BE2C (cell line): ENCODE measurements around the gene CACNG8.
A peak's percentile ranks its signal among the peaks of the same experiment; 100 is the strongest.
"Not testable (repeated sequence)": the region's sequence is repeated elsewhere in the genome, so short reads cannot be mapped to it uniquely, and the experiment has no call there.

Experiments used
- DNase-seq: peaks from one replicate; pipeline ENCODE4 v3.0.0-alpha.2; 2020
- H3K27me3 ChIP-seq: fragments of 250-450 bp; sonication (Bioruptor Pico); 2 replicates; pipeline ENCODE4 v1.5.1; 2020; ENCODE audit warnings: mild to moderate bottlenecking
- H3K36me3 ChIP-seq: fragments of 250-450 bp; sonication (Bioruptor Pico); 2 replicates; pipeline ENCODE4 v1.5.1; 2020; ENCODE audit warnings: mild to moderate bottlenecking
- H3K4me1 ChIP-seq: fragments of 250-450 bp; sonication (Bioruptor Pico); 2 replicates; pipeline ENCODE4 v1.5.1; 2020
- H3K4me3 ChIP-seq: 2 replicates; pipeline ENCODE4 v1.5.1; 2011; ENCODE audit warnings: low read depth, low read length
- H3K9me3 ChIP-seq: fragments of 250-450 bp; sonication (Bioruptor Pico); 2 replicates; pipeline ENCODE4 v1.5.1; 2020
- TF ChIP-seq, protein P1 (sequence below): IDR thresholded peaks from 2 replicates; pipeline ENCODE4 v1.5.1; 2012; ENCODE audit warnings: mild to moderate bottlenecking, low read depth, low read length

Gene CACNG8

DNA sequence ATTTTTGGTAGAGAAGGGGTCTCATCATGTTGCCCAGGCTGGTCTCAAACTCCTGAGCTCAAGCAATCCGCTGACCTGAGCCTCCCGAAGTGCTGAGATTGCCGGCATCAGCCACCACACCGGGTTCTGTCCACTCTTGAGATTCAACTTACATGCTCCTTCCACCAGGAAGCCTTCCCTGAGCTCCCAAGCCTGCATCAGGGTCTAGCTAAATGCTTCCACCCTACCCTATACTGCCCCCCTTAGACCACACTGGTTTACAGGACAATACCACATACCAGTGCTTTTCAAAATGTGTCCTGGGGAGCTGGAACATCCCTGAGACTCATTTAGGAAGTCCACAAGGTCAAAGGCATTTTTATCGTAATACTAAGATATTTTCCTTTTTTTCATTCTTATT lies 15.1 kb upstream of the CACNG8 start:
- DNase-seq, result no peak
- TF ChIP-seq, protein P1, sequence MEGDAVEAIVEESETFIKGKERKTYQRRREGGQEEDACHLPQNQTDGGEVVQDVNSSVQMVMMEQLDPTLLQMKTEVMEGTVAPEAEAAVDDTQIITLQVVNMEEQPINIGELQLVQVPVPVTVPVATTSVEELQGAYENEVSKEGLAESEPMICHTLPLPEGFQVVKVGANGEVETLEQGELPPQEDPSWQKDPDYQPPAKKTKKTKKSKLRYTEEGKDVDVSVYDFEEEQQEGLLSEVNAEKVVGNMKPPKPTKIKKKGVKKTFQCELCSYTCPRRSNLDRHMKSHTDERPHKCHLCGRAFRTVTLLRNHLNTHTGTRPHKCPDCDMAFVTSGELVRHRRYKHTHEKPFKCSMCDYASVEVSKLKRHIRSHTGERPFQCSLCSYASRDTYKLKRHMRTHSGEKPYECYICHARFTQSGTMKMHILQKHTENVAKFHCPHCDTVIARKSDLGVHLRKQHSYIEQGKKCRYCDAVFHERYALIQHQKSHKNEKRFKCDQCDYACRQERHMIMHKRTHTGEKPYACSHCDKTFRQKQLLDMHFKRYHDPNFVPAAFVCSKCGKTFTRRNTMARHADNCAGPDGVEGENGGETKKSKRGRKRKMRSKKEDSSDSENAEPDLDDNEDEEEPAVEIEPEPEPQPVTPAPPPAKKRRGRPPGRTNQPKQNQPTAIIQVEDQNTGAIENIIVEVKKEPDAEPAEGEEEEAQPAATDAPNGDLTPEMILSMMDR, result peak; percentile 46
- Histone ChIP-seq H3K4me3 (no peak overlapping the region), H3K4me1 (no peaks in the 10 kb centered on the region), H3K36me3 (no peaks in the 10 kb centered on the region), H3K9me3 (no peaks in the 10 kb centered on the region), H3K27me3 (no peaks in the 10 kb centered on the region; the same call in none of the 2 replicates)

DNA sequence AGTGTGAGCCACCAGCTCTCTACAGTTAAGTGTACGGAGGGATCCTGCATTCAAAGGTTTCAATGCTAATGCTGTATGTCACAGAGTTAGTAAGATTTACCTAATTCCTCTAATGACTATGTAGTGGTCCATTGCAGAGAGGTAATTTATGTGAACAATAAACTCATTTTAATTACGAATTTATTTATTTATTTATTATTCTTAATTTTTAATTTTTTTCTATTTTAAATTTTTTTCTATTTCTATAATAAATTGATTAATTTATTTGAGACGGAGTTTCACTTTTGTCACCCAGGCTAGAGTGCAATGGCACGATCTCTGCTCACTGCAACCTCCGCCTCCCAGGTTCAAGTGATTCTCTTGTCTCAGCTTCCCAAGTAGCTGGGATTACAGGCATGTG lies 14.1 kb upstream of the CACNG8 start:
- not testable (repeated sequence) for H3K36me3 ChIP-seq, H3K9me3 ChIP-seq, H3K4me3 ChIP-seq, H3K4me1 ChIP-seq, DNase-seq, H3K27me3 ChIP-seq

DNA sequence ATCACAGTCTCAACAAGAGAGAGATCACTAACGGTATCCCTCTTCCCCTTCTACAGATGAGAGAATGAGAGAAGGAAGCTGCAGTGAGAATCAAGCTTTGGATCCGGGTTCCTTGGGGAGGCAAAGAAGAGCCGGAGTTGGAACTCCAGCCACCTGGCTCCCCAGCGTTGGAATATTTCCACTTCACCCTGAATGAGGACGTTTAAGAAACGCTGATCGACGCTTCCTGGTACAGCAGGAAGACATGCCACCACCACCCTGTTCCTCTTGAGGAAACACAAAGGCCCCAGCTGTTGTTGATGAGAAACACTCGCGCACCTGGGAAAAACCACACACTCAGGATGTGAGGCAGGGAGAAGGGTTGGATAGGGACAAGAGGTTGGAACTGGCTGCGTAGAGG lies 11.3 kb upstream of the CACNG8 start:
- no peaks in the 10 kb centered on the region for H3K36me3 ChIP-seq
- TF ChIP-seq, protein P1, result no peak
- H3K9me3 ChIP-seq, result no peaks in the 10 kb centered on the region
- H3K4me3 ChIP-seq, result no peak overlapping the region
- H3K4me1 ChIP-seq, result no peaks in the 10 kb centered on the region
- no peak for DNase-seq
- H3K27me3 ChIP-seq, result peaks cover 9% of the 10 kb centered on the region

DNA sequence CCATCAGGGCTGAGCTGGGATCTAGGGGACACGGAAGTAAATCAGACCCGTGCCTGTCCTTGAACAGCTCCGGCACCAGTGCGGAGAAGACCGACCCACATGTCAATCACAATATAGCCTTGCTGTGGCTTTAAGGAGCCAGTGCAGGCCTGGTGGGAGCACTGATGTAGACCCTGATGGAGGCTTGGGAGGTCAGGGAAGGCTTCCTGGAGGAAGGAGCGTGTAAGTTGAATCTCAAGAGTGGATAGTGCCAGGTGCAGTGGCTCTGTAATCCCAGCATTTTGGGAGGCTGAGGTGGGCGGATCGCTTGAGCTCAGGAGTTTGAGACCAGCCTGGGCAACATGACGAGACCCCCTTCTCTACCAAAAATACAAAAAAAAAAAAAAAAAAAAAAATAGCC lies 10.8 kb upstream of the CACNG8 start:
- H3K27me3 ChIP-seq, result peaks cover 9% of the 10 kb centered on the region

DNA sequence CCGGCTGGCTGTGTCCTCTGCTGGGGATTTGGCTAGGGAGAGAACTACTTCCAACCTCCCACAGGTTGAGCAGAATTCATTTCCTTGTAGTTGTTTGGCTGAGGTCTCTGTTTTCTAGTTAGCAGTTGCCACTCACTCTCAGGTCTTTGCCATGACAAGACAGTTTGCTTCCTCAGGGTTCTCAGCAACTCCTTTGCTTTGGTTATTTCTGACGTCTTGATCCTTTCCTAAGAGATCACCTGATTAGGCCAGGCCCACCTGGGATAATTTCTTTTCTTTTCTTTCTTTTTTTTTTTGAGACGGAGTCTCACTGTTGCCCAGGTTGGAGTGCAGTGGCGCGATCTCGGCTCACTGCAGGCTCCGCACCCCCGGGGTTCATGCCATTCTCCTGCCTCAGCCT lies 9.4 kb upstream of the CACNG8 start:
- TF ChIP-seq, protein P1, result no peak
- no peak for DNase-seq
- Histone ChIP-seq H3K27me3 (peaks cover 9% of the 10 kb centered on the region), H3K9me3 (no peaks in the 10 kb centered on the region), H3K4me1 (no peaks in the 10 kb centered on the region), H3K4me3 (no peak overlapping the region), H3K36me3 (no peaks in the 10 kb centered on the region)

More for the DNA sequence above, 10.8 kb upstream of the CACNG8 start:
- no peaks in the 10 kb centered on the region for H3K9me3 ChIP-seq
- no peak overlapping the region for H3K4me3 ChIP-seq
- H3K36me3 ChIP-seq, result no peaks in the 10 kb centered on the region
- TF ChIP-seq, protein P1, result no peak
- no peaks in the 10 kb centered on the region for H3K4me1 ChIP-seq
- no peak for DNase-seq

DNA sequence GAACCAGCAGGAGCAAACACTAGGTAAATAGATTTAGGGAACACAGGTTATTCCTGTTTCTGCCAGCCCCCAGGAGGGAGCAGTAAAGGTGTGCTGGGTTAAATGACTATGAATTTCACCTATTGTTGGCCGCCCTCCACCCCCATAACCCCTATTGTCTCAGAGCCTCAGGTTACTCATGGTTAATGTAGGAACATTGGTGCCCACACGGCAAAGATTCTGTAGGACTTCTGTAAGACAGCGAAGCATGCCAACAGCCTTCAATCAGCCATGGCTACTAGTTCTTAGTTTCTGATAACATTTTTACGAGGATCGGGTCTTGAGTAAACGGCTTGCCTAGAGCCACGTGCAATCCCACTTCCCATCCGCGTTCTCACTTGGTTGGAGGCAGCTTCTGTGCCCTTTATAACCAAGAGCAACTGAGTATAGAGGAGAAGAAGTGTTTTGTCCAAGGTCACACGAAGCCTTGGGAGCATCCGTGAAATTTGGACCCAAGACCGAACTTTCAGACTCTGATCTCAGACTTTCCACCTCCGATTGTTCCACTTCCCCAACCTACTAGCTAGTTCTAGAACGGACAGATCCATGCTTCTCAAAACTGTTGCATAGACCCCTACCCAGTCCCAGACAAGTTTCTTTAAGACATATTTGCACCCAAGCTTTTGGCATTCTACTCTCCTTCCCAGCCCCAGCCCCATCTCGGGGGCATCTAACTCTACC lies 5.1 kb upstream of the CACNG8 start:
- Histone ChIP-seq H3K27me3 (peaks cover 25% of the 10 kb centered on the region), H3K36me3 (no peaks in the 10 kb centered on the region), H3K9me3 (no peaks in the 10 kb centered on the region), H3K4me1 (no peaks in the 10 kb centered on the region), H3K4me3 (no peak overlapping the region)
- TF ChIP-seq, protein P1, result no peak
- no peak for DNase-seq
